Anterior cingulate cortex (tissue), 58 donors: ENCODE data around the gene USP7.
"Not testable (repeated sequence)": the region's sequence is repeated elsewhere in the genome, so short reads cannot be mapped to it uniquely, and the experiment has no call there.

Experiments
- DNase-seq, 58 donors: peaks; one replicate each; lab custom pipeline; 2025; lab: John Stamatoyannopoulos, UW

The USP7 gene

GRCh38 chr16:8929086-8929748 lies 34.5 kb downstream of the USP7 start:
- no peak for DNase-seq

GRCh38 chr16:8928467-8928957 lies 35.2 kb downstream of the USP7 start:
- DNase-seq = no peak

DNA sequence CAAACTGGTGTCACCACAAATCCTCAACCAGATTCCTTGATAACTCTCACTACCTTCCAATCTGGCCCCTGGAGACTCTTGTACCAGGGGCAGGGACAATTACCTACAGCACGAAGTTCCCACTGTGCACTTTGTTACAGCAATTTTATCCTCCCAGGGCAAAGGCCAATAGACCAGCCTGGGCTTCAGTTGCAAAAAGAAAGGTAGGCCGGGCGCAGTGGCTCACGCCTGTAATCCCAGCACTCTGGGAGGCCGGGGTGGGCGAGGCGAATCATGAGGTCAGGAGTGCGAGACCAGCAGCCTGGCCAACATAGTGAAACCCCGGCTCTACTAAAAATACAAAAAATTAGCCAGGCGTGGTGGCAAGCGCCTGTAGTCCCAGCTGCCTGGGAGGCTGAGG lies 36.9 kb downstream of the USP7 start:
- DNase-seq = no peak

DNA sequence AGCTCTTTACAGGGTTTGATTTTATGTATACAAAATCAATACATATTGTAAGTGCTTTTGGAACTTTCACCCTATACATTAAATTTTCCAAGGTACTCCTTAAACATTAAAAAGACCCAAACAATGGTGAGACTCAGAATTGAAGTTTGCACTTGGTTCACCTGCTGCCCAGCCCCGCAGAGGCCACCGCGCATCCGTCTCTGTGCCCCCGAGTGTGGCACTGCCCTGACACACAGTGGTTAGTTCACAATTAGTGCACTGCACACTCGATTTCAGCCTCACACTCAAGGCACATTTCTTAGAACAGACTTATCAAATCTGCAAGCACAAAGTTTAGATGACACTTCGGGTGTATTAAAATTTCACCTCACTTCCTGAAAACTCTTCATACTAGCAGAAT lies 38.3 kb downstream of the USP7 start:
- no peak for DNase-seq

- peak in 3 of 58 donors; percentile 9 to 25 (median 13) for DNase-seq
Measured at GRCh38 chr16:8924214-8924613, 39.5 kb downstream of the USP7 start.

DNA sequence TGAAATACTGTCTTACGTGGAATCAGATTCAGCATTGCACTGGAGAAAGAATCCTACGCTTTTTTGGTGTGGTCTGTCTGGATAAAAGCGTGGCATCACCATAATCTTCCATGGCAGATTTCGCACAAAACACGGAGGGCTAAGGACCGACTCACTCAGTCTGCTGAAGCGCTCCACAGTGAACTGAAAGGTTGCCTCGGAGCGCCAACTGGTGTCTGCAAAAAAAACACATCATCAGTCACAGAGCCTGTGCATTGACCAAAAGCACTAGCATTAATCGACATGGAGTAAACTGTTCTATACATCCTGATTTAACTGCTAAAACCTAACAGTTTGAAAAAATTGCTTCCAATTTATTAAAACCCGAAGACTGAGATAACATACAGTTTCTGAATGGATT lies 40.5 kb downstream of the USP7 start:
- DNase-seq = peak in 11 of 58 donors; percentile 5 to 63 (median 29)

DNA sequence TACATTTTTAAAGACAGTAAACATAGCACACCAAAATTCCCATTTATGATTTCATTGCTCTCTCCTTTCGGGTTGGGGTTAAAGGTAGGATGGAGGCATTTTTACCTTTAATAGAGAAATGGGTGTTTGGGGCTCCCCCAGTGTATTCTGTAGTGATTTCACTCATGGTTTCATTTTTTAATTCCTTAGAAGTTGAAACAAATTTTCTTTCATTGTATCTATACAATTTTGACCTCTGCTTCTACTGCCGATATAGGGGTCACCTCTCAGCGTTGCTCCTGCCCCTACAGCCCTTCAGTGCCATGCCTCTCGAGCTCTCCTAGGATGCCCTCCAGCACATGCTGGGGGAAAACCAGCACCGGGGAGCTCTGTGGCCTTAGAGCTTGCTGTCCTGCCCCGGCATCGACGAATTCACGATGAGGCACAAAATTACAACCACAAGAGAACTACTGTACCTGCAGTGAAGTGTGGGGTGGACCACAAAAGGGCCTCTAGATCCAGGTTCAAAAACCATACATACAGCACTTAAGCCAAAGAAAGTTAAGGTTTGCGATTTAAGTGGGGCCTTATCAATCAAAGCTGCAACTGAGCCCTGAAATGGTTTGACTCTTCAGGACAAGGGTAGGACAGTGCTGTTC lies 42.2 kb downstream of the USP7 start:
- no peak for DNase-seq

- no peak for DNase-seq
Measured at GRCh38 chr16:8920645-8921346, 42.9 kb downstream of the USP7 start.

DNA sequence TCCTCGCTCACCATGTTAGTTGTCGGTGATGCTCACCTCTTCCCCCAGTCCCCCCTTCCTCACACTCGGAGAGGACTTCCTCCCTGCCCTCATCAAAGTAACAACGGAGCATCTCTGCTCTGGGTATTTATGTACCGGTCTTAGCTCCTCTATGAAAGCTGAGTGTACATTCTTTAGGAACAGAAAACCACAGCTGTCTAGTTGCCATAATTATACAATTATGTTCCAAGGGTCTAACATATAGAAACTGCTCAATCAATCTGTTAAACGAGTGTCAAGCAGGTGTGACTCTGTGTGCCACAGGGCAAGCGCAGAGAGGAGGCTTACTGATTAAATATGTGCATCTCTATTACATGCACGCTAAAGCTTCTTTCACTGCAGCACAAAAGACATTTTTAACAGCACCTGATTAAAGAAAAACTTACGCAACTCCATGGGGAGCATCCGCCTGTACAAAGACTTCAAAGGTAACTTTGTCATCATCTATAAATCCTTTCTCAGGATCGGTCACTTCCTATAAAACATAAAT lies 43.7 kb downstream of the USP7 start:
- DNase-seq = no peak

GRCh38 chr16:8919089-8919933 lies 44.4 kb downstream of the USP7 start:
- DNase-seq = no peak

DNA sequence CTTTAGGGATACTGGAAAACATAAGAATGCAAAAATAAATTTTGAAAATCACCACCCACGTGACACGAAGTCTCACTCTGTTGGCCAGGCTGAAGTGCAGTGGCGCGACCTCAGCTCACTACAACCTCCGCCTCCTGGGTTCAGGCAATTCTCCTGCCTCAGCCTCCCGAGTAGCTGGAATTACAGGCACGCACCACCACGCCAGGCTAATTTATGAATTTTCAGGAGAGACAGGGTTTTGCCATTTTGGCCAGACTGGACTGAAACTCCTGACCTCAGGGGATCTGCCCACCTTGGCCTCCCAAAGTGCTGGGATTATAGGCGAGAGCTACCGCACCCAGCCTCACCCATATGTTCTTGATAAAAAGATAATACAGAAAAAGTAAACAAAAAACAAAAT lies 46.4 kb downstream of the USP7 start:
- DNase-seq = not testable (repeated sequence)

DNA sequence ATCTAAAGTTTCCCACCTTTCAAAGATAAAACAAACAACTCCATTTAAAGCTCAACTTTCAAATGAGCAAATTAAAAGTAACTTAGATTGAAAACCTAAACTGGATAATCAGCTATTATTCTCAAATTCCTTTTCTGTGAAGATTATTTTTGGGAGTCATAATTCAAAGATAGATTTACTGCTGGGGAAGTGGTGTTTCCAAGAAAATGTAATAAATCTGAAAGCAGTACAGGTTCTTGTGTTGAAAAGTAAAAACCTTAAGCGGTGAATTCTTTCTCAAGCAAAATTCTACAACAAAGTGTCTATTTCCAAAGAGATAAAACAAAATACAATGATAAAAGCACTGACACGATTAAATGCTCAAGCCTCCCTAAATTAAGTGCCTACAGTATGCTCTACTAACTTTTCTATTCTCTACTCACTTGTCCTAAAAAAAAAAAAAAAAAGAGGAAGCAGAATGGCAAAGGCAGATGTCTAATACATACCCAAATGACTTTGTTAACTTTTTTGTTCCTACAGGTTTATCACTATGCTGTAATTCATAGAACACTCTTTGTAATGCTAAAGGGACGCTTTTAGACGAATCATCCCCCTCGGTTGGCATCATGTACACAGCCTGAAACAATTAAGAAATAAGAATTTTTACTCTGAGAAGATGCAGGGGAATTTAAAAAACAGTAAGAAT lies 47.0 kb downstream of the USP7 start:
- DNase-seq = no peak

DNA sequence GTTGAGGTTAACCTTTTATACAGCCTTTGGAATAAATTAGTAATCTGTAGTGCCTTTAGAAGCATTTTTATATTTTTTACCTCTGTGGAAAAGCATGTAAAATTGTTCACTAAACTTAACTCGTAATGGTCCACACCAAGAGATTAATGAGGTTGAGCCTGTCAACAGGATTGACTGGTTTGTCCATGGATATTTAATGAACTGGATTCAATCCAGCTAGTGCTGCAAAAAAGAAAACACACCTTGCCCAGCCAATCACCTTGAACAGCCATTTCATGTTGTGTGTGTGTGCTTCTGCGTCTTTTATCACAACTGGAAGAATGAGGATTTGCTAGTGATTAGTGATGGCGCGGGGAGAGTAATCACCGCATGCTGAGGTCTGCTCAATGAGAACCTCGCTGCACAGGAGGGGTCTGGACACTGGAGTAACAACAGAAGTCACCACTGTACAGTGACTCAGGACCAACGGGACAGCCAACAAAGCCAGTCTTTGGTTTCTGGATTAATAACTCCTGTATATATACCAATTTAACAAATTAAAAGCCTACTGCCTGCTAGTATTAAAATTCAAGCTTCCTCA lies 47.9 kb downstream of the USP7 start:
- DNase-seq = no peak

DNA sequence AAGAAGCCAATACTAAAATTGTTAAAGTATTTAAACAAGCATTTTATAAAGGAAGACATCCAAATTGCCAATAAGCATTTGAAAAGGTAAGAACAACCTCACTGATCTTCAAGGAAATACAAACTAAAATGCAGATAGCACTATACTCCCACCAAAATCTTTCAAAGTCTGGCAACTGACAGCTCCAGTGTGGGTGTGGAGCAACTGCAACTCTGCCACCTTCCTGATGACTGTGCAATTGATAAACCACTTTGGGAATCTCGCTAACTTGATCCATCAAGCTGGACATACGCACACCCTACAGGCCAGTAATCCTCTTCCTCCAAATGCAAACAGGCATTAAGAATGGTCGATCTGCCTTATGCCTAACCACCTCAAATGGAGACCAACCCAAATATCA lies 49.6 kb downstream of the USP7 start:
- no peak for DNase-seq

DNA sequence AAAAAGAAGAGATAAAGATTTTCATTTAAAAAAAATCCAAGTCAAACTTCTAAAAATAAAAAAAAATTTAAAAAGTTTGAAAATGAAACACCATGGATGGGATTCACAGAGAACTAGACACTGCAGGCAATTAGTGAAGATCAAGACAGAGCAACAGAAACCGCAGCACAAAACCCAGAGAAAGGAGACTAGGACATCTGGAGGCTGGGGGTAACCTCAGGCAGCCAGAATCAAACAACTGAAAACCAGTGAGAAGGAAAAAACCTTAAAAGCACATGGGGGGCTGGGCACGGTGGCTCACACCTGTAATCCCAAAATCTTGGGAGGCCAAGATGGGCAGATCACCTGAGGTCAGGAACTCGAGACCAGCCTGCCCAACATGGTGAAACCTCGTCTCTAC lies 50.9 kb downstream of the USP7 start:
- DNase-seq = no peak

DNA sequence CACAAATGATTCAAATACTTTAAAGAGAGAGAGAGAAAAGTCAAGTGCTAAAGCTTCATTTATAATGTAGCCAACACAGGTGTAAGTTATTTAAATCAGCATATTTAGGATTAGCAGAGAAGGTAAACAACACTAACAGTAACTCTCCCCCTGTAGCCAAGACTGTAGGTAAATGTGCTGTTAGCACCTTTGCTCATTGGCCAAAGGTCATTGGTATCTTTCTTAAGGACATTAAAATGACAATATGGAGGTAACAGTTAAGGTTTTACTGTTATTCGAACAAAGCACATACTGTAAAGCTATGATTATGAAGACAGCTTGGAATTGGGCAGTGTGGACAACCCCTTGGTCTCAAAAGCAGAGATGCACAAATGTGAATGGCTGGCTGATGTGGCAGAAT lies 52.9 kb downstream of the USP7 start:
- DNase-seq = no peak

- no peak for DNase-seq
Measured at GRCh38 chr16:8908810-8909468, 54.8 kb downstream of the USP7 start.

DNA sequence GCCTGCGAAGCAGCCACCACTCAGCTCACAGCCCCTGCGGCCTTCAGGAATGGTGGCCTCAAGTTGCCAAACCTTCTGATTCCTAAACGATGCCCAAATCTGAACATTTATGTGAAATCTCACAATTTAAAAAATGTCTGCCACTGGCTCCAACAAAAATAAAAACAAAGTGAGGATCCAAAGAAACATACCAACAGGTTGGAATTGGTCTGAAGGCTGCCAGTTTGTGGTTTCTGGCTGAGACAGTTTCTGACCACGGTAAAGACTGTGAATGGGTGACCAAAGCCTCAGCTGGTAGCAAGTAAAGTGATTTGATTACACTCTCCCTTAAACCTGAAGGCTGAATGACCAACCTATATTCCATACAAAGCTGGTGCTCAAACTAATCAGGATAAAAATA lies 56.6 kb downstream of the USP7 start:
- no peak for DNase-seq
